Esophagus squamous epithelium (tissue), 5 donors: ENCODE data around the gene PGM5. TPM values are rescaled to one million over a fixed set of nuclear protein-coding genes. Genes with fewer than 3 reads are reported as not detected.
A peak's percentile ranks its signal among the peaks of the same experiment; 100 is the strongest.

Experiments used
- DNase-seq: peaks from one replicate; lab custom pipeline; 2025; lab: John Stamatoyannopoulos, UW
- H3K27ac ChIP-seq, 4 donors: fragments of 200-600 bp; sonication (generic); one replicate each; pipeline ENCODE4 v1.5.1; 2016 to 2019; ENCODE audit warnings: mild to moderate bottlenecking in 1 of 4
- H3K27me3 ChIP-seq, 4 donors: fragments of 200-600 bp; sonication (generic); 1 replicate in 3 of 4; 2 replicates in 1 of 4; pipeline versions ENCODE4 v1.5.1 to v1.6.0; 2017 to 2021; ENCODE audit warnings: antibody characterized with exemption in 1 of 4
- H3K36me3 ChIP-seq, 3 donors: fragments of 200-600 bp; sonication (generic); one replicate each; pipeline ENCODE4 v1.5.1; 2016 to 2019
- H3K4me1 ChIP-seq, 3 donors: fragments of 200-600 bp; sonication (generic); one replicate each; pipeline ENCODE4 v1.5.1; 2017 to 2019
- H3K4me3 ChIP-seq, 4 donors: fragments of 200-600 bp; sonication (generic); 1 replicate in 3 of 4; 2 replicates in 1 of 4; pipeline ENCODE4 v1.5.1; 2016 to 2019; ENCODE audit warnings: mild to moderate bottlenecking in 2 of 4, moderate library complexity in 1 of 4
- H3K9me3 ChIP-seq, 3 donors: fragments of 200-600 bp; sonication (generic); one replicate each; pipeline ENCODE4 v1.5.1; 2016 to 2019
- POLR2A ChIP-seq, 4 donors: fragments of 450-650 bp; IDR thresholded peaks; one replicate each; pipeline ENCODE4 v1.6.1; 2017; ENCODE audit warnings: antibody characterized with exemption in 4 of 4, mild to moderate bottlenecking in 4 of 4, moderate library complexity in 3 of 4
- WGBS, 2 donors: methylation state at CpG; one replicate each; pipeline ENCODE4 v1.1.5; 2018; 5-methylcytosine and 5-hydroxymethylcytosine counted together
- intact Hi-C: fragments of 100-400 bp; cut with DNase I; formaldehyde crosslinking; loops from one replicate; pipeline ENCODE4 v1.15.0; 2022
- total RNA-seq, 4 donors: library from RNA; depleted of rRNA; stranded (reverse); fragments of >200 nt; gene quantifications; one replicate each; pipeline ENCODE4 v1.1.0, GENCODE V29; 2016
- TF ChIP-seq, protein P1 (sequence below), 6 experiments: fragments of 450-650 bp in 4 of 6; fragments of 200-600 bp in 2 of 6; sonication (generic) in 2 of 6; IDR thresholded peaks; one replicate each; pipeline ENCODE4 v1.5.1; 2016 to 2019; ENCODE audit warnings: antibody characterized with exemption in 6 of 6, mild to moderate bottlenecking in 4 of 6, moderate library complexity in 4 of 6
- donor health status: DM: yes; HTN: yes; CAD: no.

Gene PGM5
- total RNA-seq, 4 donors from 2014 or later, result 4.5 to 112 (median 20.8) TPM

GRCh38 chr9:68536876-68537615 lies 180.6 kb downstream of the PGM5 start:
- H3K4me1 ChIP-seq, result peaks cover 0 to 27% (median 10%) of the 10 kb centered on the region in 3 donors
- no peak for DNase-seq
- H3K27ac ChIP-seq, result peak overlapping the region; percentile 11 to 81 (median 38)
- H3K36me3 ChIP-seq, result no peaks in the 10 kb centered on the region
- WGBS, 2 donors, result 58 to 61% methylated on average over 5 to 10 of the region's 10 CpGs
- intact Hi-C loops, result no loop called here
- TF ChIP-seq, protein P1, sequence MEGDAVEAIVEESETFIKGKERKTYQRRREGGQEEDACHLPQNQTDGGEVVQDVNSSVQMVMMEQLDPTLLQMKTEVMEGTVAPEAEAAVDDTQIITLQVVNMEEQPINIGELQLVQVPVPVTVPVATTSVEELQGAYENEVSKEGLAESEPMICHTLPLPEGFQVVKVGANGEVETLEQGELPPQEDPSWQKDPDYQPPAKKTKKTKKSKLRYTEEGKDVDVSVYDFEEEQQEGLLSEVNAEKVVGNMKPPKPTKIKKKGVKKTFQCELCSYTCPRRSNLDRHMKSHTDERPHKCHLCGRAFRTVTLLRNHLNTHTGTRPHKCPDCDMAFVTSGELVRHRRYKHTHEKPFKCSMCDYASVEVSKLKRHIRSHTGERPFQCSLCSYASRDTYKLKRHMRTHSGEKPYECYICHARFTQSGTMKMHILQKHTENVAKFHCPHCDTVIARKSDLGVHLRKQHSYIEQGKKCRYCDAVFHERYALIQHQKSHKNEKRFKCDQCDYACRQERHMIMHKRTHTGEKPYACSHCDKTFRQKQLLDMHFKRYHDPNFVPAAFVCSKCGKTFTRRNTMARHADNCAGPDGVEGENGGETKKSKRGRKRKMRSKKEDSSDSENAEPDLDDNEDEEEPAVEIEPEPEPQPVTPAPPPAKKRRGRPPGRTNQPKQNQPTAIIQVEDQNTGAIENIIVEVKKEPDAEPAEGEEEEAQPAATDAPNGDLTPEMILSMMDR (IDR thresholded peaks at IDR 0.05), result no peak
- no peak for TF ChIP-seq POLR2A (IDR thresholded peaks at IDR 0.05)
- H3K9me3 ChIP-seq, result no peaks in the 10 kb centered on the region
- H3K27me3 ChIP-seq, result no peaks in the 10 kb centered on the region
- H3K4me3 ChIP-seq, result no peak overlapping the region

DNA sequence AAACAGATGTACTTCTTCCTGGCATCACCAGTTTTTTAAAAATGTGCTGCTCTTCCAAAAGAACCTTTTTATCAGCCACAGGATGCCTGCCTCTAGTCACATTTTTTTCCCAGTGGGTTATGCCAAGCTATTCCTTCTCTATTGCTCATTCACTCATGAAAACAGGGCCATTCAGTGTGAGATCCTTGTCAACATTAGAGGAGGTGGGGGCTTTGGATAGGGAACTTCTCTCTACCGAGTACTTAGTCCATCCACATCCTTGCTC lies 181.1 kb downstream of the PGM5 start:
- 67 to 76% methylated on average over 1 of the region's 1 CpG for WGBS, 2 donors
- H3K27ac ChIP-seq, result peak overlapping the region in 3 of 4 donors; percentile 32 to 81 (median 45)
- H3K36me3 ChIP-seq, result no peaks in the 10 kb centered on the region
- H3K9me3 ChIP-seq, result no peaks in the 10 kb centered on the region
- no peak for DNase-seq
- peaks cover 0 to 28% (median 10%) of the 10 kb centered on the region in 3 donors for H3K4me1 ChIP-seq
- no peak overlapping the region for H3K4me3 ChIP-seq
- no peaks in the 10 kb centered on the region for H3K27me3 ChIP-seq
- intact Hi-C loops, result no loop called here
- TF ChIP-seq, protein P1 (IDR thresholded peaks at IDR 0.05), result no peak
- no peak for TF ChIP-seq POLR2A (IDR thresholded peaks at IDR 0.05)

DNA sequence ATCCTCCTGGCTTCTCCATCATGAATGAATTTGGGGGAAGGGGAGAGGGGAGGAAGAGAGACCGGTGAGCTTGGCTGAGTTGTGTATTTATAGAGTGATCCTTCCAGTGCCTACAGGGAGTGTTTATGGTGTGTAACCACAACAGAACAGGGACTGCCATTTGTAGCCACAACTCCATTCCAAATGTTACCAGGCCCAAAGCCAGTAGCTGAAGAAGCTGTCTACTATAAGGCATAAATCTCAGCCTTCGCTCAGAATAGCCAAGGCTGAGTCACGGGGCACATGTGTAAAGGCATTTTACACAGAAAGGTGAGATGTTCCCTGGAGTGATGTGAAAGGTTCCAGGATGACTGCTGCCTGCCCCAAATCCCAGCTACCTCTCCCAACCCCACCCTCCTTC lies 181.8 kb downstream of the PGM5 start:
- Histone ChIP-seq H3K9me3 (no peaks in the 10 kb centered on the region), H3K36me3 (no peaks in the 10 kb centered on the region), H3K27me3 (no peaks in the 10 kb centered on the region), H3K4me3 (no peak overlapping the region), H3K27ac (peak overlapping the region in 3 of 4 donors; percentile 32 to 81 (median 45)), H3K4me1 (peaks cover 0 to 27% (median 10%) of the 10 kb centered on the region in 3 donors)
- 53 to 57% methylated on average over 3 of the region's 3 CpGs for WGBS, 2 donors
- DNase-seq, result no peak
- intact Hi-C loops, result no loop called here
- TF ChIP-seq, protein P1 (IDR thresholded peaks at IDR 0.05), result no peak
- TF ChIP-seq POLR2A (IDR thresholded peaks at IDR 0.05), result no peak

GRCh38 chr9:68540712-68541535 lies 184.5 kb downstream of the PGM5 start, which contains the start of gene TMEM252:
TSS of gene TMEM252 (minus strand) at chr9:68540883. CDS start at chr9:68540814, 69 bp downstream.
- H3K36me3 ChIP-seq, result no peaks in the 10 kb centered on the region
- peaks cover 0 to 17% (median 10%) of the 10 kb centered on the region in 3 donors for H3K4me1 ChIP-seq
- H3K27ac ChIP-seq, result peak within 1 kb of the TSS in 3 of 4 donors; percentile 34 to 67 (median 54)
- H3K27me3 ChIP-seq, result no peaks in the 10 kb centered on the region
- 15 to 26% methylated on average over 7 of the region's 8 CpGs for WGBS, 2 donors
- no peak for TF ChIP-seq POLR2A (IDR thresholded peaks at IDR 0.05)
- TF ChIP-seq, protein P1 (IDR thresholded peaks at IDR 0.05), result no peak
- DNase-seq, result no peak
- no peak within 1 kb of the TSS for H3K4me3 ChIP-seq
- H3K9me3 ChIP-seq, result no peaks in the 10 kb centered on the region
- intact Hi-C loops, result no loop called here

GRCh38 chr9:68541568-68541967 lies 185.2 kb downstream of the PGM5 start:
- Histone ChIP-seq H3K27ac (peak overlapping the region in 3 of 4 donors; percentile 34 to 67 (median 54)), H3K27me3 (no peaks in the 10 kb centered on the region), H3K36me3 (no peaks in the 10 kb centered on the region), H3K4me3 (no peak overlapping the region), H3K9me3 (no peaks in the 10 kb centered on the region), H3K4me1 (peaks cover 0 to 17% (median 13%) of the 10 kb centered on the region in 3 donors)
- 38 to 39% methylated on average over 2 of the region's 2 CpGs for WGBS, 2 donors
- DNase-seq, result no peak
- intact Hi-C loops, result no loop called here
- TF ChIP-seq, protein P1 (IDR thresholded peaks at IDR 0.05), result no peak
- no peak for TF ChIP-seq POLR2A (IDR thresholded peaks at IDR 0.05)
